GM12878 (cell line): ENCODE results near the gene GGA2. TPM values are rescaled to one million over a fixed set of nuclear protein-coding genes. Genes with fewer than 3 reads are reported as not detected.
A peak's percentile ranks its signal among the peaks of the same experiment; 100 is the strongest.

Experiments
- ATAC-seq: fragments of 200-7000 bp; cut with Tn5 transposase; 3 replicates; pipeline ENCODE4 v1.9.1; 2020; ENCODE audit warnings: mild to moderate bottlenecking, moderate library complexity
- BruUV-seq: library from RNA; stranded (reverse); fragments of 400-500 nt; replicated peaks from 2 replicates; lab custom pipeline; 2021; lab: Mats Ljungman, UMichigan
- CTCF ChIA-PET: fragments of 300-600 bp; sonication (Branson Sonifier 250); formaldehyde crosslinking; extraction: SDS; loops from one replicate; lab custom pipeline; 2021; ENCODE audit warnings: inconsistent platforms; lab: Yijun Ruan, JAX
- POLR2A ChIA-PET: fragments of 350-600 bp; formaldehyde crosslinking; extraction: SDS; loops from one replicate; lab custom pipeline; 2021; ENCODE audit warnings: inconsistent platforms; lab: Charles Lee
- RAD21 ChIA-PET: fragments of 300-600 bp; sonication (Branson Sonifier 250); formaldehyde crosslinking; loops from one replicate; lab custom pipeline; 2023; ENCODE audit warnings: antibody characterized with exemption; ENCODE audit not compliant: unreplicated experiment; lab: Charles Lee
- SMC1A ChIA-PET: fragments of 300-600 bp; sonication (Branson Sonifier 250); formaldehyde crosslinking; loops from one replicate; lab custom pipeline; 2023; ENCODE audit not compliant: unreplicated experiment, uncharacterized antibody; lab: Charles Lee
- DNase-seq: peaks from one replicate; pipeline ENCODE4 v3.0.0-alpha.2; 2011; ENCODE audit warnings: low read depth, low spot score
- FAIRE-seq: peaks from 3 replicates; lab custom pipeline; 2011; peaks lifted over from hg19 to GRCh38; lab: Jason Lieb, UNC
- H2AFZ ChIP-seq: 2 replicates; pipeline ENCODE4 v1.6.0; 2011; ENCODE audit warnings: low read depth, low read length, control low read depth; ENCODE audit not compliant: control insufficient read depth
- H3K27ac ChIP-seq: 2 replicates; pipeline ENCODE4 v1.5.1; 2011; ENCODE audit warnings: control low read depth; ENCODE audit not compliant: control insufficient read depth, insufficient read depth
- H3K27me3 ChIP-seq, 2 experiments: replicated peaks in 1 of 2; 2 replicates each; pipeline versions ENCODE4 v1.6.0 to v1.6.1; 2011; ENCODE audit warnings: low read length in 1 of 2; ENCODE audit not compliant: control insufficient read depth in 2 of 2, insufficient read depth in 2 of 2
- H3K36me3 ChIP-seq, 2 experiments: 2 replicates each; pipeline ENCODE4 v1.5.1; 2011; ENCODE audit warnings: low read length in 1 of 2; ENCODE audit not compliant: control insufficient read depth in 2 of 2, insufficient read depth in 2 of 2
- H3K4me1 ChIP-seq: 2 replicates; pipeline ENCODE4 v1.6.1; 2011; ENCODE audit warnings: mild to moderate bottlenecking, low read length, moderate library complexity, mixed read lengths; ENCODE audit not compliant: control insufficient read depth, insufficient read depth
- H3K4me2 ChIP-seq: 2 replicates; pipeline ENCODE4 v1.6.0; 2011; ENCODE audit warnings: control low read depth; ENCODE audit not compliant: control insufficient read depth, insufficient read depth
- H3K4me3 ChIP-seq: fragments of 200-600 bp; sonication (generic); 2 replicates; pipeline ENCODE4 v1.5.1; 2016
- H3K79me2 ChIP-seq: 2 replicates; pipeline ENCODE4 v1.6.0; 2011; ENCODE audit warnings: low read length; ENCODE audit not compliant: control insufficient read depth, insufficient read depth
- H3K9ac ChIP-seq: 2 replicates; pipeline ENCODE4 v1.8.0; 2011; ENCODE audit warnings: low read length, control low read depth, mixed read lengths; ENCODE audit not compliant: control insufficient read depth, insufficient read depth
- H3K9me3 ChIP-seq: replicated peaks from 3 replicates; pipeline ENCODE4 v1.5.1; 2011; ENCODE audit warnings: mild to moderate bottlenecking, low read length; ENCODE audit not compliant: control insufficient read depth, insufficient read depth
- H4K20me1 ChIP-seq: 2 replicates; pipeline ENCODE4 v1.6.0; 2011; ENCODE audit not compliant: control insufficient read depth, insufficient read depth
- EED ChIP-seq: sonication (generic); IDR thresholded peaks from 2 replicates; pipeline ENCODE4 v1.6.1; 2016; ENCODE audit warnings: antibody characterized with exemption, low read depth
- ETV6 ChIP-seq, 2 experiments: fragments of 450-650 bp in 1 of 2; IDR thresholded peaks in 1 of 2; conservative IDR thresholded peaks in 1 of 2; 2 replicates each; pipeline ENCODE4 v1.6.1; 2014; ENCODE audit warnings: antibody characterized with exemption in 1 of 2, borderline replicate concordance in 1 of 2, low read depth in 1 of 2, mild to moderate bottlenecking in 1 of 2, moderate library complexity in 1 of 2
- IKZF1 ChIP-seq: fragments of 450-650 bp; conservative IDR thresholded peaks from 2 replicates; pipeline ENCODE4 v1.6.1; 2017; ENCODE audit warnings: antibody characterized with exemption, mild to moderate bottlenecking
- IKZF2 ChIP-seq, 2 experiments: fragments of 450-650 bp; IDR thresholded peaks; 2 replicates each; pipeline ENCODE4 v1.6.1; 2017; ENCODE audit warnings: mild to moderate bottlenecking in 2 of 2, moderate library complexity in 2 of 2
- MLLT1 ChIP-seq: fragments of 450-650 bp; IDR thresholded peaks from 2 replicates; pipeline ENCODE4 v1.6.1; 2016; ENCODE audit warnings: mild to moderate bottlenecking
- RELB ChIP-seq: fragments of 450-650 bp; IDR thresholded peaks from 2 replicates; pipeline ENCODE4 v1.6.1; 2017; ENCODE audit warnings: low read depth, mild to moderate bottlenecking, moderate library complexity
- SMAD1 ChIP-seq: fragments of 450-650 bp; IDR thresholded peaks from 2 replicates; pipeline ENCODE4 v1.6.1; 2018; ENCODE audit warnings: mild to moderate bottlenecking, low read depth; ENCODE audit not compliant: partially characterized antibody
- SMAD5 ChIP-seq: IDR thresholded peaks from 2 replicates; pipeline ENCODE4 v1.6.1; 2016; ENCODE audit warnings: antibody characterized with exemption, low read depth
- SREBF1 ChIP-seq: IDR thresholded peaks from 2 replicates; pipeline ENCODE4 v1.6.1; 2012; ENCODE audit warnings: mild to moderate bottlenecking, low read length
- STAT1 ChIP-seq: fragments of 450-650 bp; conservative IDR thresholded peaks from 2 replicates; pipeline ENCODE4 v1.6.1; 2014; ENCODE audit warnings: antibody characterized with exemption, mild to moderate bottlenecking
- TBL1XR1 ChIP-seq: IDR thresholded peaks from 2 replicates; pipeline ENCODE4 v1.6.1; 2012; ENCODE audit warnings: low read depth, low read length, improper control_type of control experiment
- YBX1 ChIP-seq: fragments of 450-650 bp; IDR thresholded peaks from 2 replicates; pipeline ENCODE4 v1.6.1; 2016; ENCODE audit warnings: antibody characterized with exemption
- whole genome bisulfite sequencing: methylation state at CpG from one replicate; pipeline ENCODE4 v1.1.6; 2016; ENCODE audit warnings: low lambda C conversion rate; ENCODE audit not compliant: insufficient replicate concordance, insufficient coverage; ENCODE audit errors: missing lambda C conversion rate; 5-methylcytosine and 5-hydroxymethylcytosine counted together
- in situ Hi-C: fragments of 300-500 bp; cut with MboI; formaldehyde crosslinking; loops from 9 replicates; pipeline ENCODE4 v1.14.3; 2018; ENCODE audit warnings: mixed read lengths
- intact Hi-C: fragments of 100-400 bp; cut with micrococcal nuclease; formaldehyde crosslinking; loops from one replicate; pipeline ENCODE4 v1.14.2; 2022; ENCODE audit not compliant: unreplicated experiment
- polyA plus RNA-seq, 11 experiments: library from polyadenylated mRNA; depleted of rRNA in 4 of 11; unstranded in 6 of 11; stranded (reverse) in 5 of 11; fragments of >200 nt; fragmentation: Nextera tagmentation in 4 of 11; fragmentation: Illumina TruSeq in 1 of 11; extraction: Ambion mirVana in 4 of 11; extraction: Trizol in 1 of 11; gene quantifications; 1 replicate in 1 of 11; 2 replicates in 10 of 11; pipeline versions ENCODE4 v1.2.1 to v1.2.3, GENCODE V29; 2011 to 2016; ENCODE audit warnings: inconsistent platforms in 2 of 11, missing spikeins in 2 of 11, low read depth in 1 of 11
- total RNA-seq, 4 experiments: library from RNA; depleted of rRNA in 3 of 4; stranded (reverse); fragments of >200 nt in 3 of 4; fragmentation: Illumina TruSeq in 1 of 4; extraction: Trizol in 1 of 4; gene quantifications; 2 replicates each; pipeline versions ENCODE4 v1.2.1 to v1.2.3, GENCODE V29; 2013 to 2021
- TF ChIP-seq, protein P1 (sequence below): IDR thresholded peaks from 2 replicates; pipeline ENCODE4 v1.6.1; 2011; ENCODE audit warnings: borderline replicate concordance, low read depth, mild to moderate bottlenecking, moderate library complexity, low read length; ENCODE audit not compliant: insufficient read depth, poor library complexity, severe bottlenecking
- TF ChIP-seq, protein P2 (sequence below): fragments of 450-650 bp; IDR thresholded peaks from 2 replicates; pipeline ENCODE4 v1.6.1; 2018; ENCODE audit warnings: borderline replicate concordance, mild to moderate bottlenecking; ENCODE audit not compliant: partially characterized antibody

The GGA2 gene
- total and polyA plus RNA-seq, 10 of the 15 experiments (the other 5 are each of a cell fraction or from before 2014, with no cell fraction given), result 14.1 to 153 (median 86.6) TPM

- Histone ChIP-seq H3K9ac (no peak overlapping the region), H3K79me2 (no peaks in the 10 kb centered on the region), H3K36me3 (peaks cover 13 to 21% of the 10 kb centered on the region in 2 experiments), H2AFZ (no peak overlapping the region), H3K27ac (no peak overlapping the region), H4K20me1 (no peaks in the 10 kb centered on the region), H3K4me3 (no peak overlapping the region), H3K27me3 (no peaks in the 10 kb centered on the region), H3K4me2 (peak overlapping the region; percentile 8; the same call in 1 of the 2 replicates), H3K4me1 (peaks cover 33% of the 10 kb centered on the region), H3K9me3 (no peaks in the 10 kb centered on the region)
- FAIRE-seq (no peak), ATAC-seq (no peak), DNase-seq (no peak)
- BruUV-seq, result no TSS peak
- 48% methylated on average over 4 of the region's 4 CpGs for WGBS
- intact Hi-C loops, result no loop called here
- POLR2A ChIA-PET, result no interaction called here
- RAD21 ChIA-PET, result no interaction called here
- CTCF ChIA-PET, result interaction anchor here (1.0 to 1.2 kb wide), 2 partner anchors 16 to 76 kb away, joined by 3 read pairs; no protein-coding TSS in a partner anchor
- SMC1A ChIA-PET, result interaction anchor here (1.0 to 6.8 kb wide), 3 partner anchors 8 to 14 kb away, joined by 3 to 48 read pairs (median 3); no protein-coding TSS in a partner anchor
- in situ Hi-C loops, result no loop called here
- TF ChIP-seq STAT1, result no peak
- TF ChIP-seq RELB, result no peak
- no peak for TF ChIP-seq IKZF2 (IDR thresholded peaks at IDR 0.05)
- no peak for TF ChIP-seq IKZF1
- TF ChIP-seq, protein P1, sequence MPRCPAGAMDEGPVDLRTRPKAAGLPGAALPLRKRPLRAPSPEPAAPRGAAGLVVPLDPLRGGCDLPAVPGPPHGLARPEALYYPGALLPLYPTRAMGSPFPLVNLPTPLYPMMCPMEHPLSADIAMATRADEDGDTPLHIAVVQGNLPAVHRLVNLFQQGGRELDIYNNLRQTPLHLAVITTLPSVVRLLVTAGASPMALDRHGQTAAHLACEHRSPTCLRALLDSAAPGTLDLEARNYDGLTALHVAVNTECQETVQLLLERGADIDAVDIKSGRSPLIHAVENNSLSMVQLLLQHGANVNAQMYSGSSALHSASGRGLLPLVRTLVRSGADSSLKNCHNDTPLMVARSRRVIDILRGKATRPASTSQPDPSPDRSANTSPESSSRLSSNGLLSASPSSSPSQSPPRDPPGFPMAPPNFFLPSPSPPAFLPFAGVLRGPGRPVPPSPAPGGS, result no peak
- TF ChIP-seq MLLT1, result no peak
- TF ChIP-seq, protein P2, sequence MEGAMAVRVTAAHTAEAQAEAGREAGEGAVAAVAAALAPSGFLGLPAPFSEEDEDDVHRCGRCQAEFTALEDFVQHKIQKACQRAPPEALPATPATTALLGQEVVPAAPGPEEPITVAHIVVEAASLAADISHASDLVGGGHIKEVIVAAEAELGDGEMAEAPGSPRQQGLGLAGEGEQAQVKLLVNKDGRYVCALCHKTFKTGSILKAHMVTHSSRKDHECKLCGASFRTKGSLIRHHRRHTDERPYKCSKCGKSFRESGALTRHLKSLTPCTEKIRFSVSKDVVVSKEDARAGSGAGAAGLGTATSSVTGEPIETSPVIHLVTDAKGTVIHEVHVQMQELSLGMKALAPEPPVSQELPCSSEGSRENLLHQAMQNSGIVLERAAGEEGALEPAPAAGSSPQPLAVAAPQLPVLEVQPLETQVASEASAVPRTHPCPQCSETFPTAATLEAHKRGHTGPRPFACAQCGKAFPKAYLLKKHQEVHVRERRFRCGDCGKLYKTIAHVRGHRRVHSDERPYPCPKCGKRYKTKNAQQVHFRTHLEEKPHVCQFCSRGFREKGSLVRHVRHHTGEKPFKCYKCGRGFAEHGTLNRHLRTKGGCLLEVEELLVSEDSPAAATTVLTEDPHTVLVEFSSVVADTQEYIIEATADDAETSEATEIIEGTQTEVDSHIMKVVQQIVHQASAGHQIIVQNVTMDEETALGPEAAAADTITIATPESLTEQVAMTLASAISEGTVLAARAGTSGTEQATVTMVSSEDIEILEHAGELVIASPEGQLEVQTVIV, result no peak
- TF ChIP-seq SMAD5, result no peak
- no peak for TF ChIP-seq YBX1
- TF ChIP-seq SREBF1, result no peak
- TF ChIP-seq TBL1XR1, result no peak
- TF ChIP-seq SMAD1, result no peak
- TF ChIP-seq EED, result no peak
- TF ChIP-seq ETV6 (conservative IDR thresholded peaks at IDR 0.05 in 1 of 2, IDR thresholded peaks at IDR 0.05 in 1 of 2; ENCODE audit: borderline replicate concordance in 1 of 2, low read depth in 1 of 2), result no peak
Observed at GRCh38 chr16:23520500-23520899, 10.2 kb upstream of the GGA2 start.
